Activated T-cell treated with anti-CD3 and anti-CD28 coated beads for 48 hours (primary cell): ENCODE results near the gene TLX3.
A peak's percentile ranks its signal among the peaks of the same experiment; 100 is the strongest.
"Not testable (repeated sequence)": the region's sequence is repeated elsewhere in the genome, so short reads cannot be mapped to it uniquely, and the experiment has no call there.

Experiments used
- DNase-seq: peaks from one replicate; pipeline ENCODE4 v3.0.0-alpha.2; 2020; ENCODE audit warnings: low read depth

The TLX3 gene

GRCh38 chr5:171323806-171324632 lies 15.0 kb downstream of the TLX3 start:
- DNase-seq, result no peak

- no peak for DNase-seq
Measured at GRCh38 chr5:171330021-171330420, 21.0 kb downstream of the TLX3 start.

GRCh38 chr5:171335616-171336015 lies 26.6 kb downstream of the TLX3 start:
- DNase-seq, result no peak

GRCh38 chr5:171336521-171337209 lies 27.6 kb downstream of the TLX3 start:
- DNase-seq, result no peak

- no peak for DNase-seq
Measured at GRCh38 chr5:171337210-171337569, 28.1 kb downstream of the TLX3 start.

- DNase-seq, result no peak
Measured at GRCh38 chr5:171340042-171340441, 31.0 kb downstream of the TLX3 start.

- DNase-seq, result no peak
Measured at GRCh38 chr5:171340491-171340890, 31.4 kb downstream of the TLX3 start.

GRCh38 chr5:171342362-171343111 lies 33.5 kb downstream of the TLX3 start:
- DNase-seq, result peak; percentile 5

GRCh38 chr5:171344936-171345608 lies 36.0 kb downstream of the TLX3 start:
- DNase-seq, result no peak

- no peak for DNase-seq
Measured at GRCh38 chr5:171351536-171352073, 42.6 kb downstream of the TLX3 start.

- peak; percentile 17 for DNase-seq
Measured at GRCh38 chr5:171355302-171355724, 46.3 kb downstream of the TLX3 start.

GRCh38 chr5:171357843-171358242 lies 48.8 kb downstream of the TLX3 start:
- DNase-seq, result no peak

- DNase-seq, result not testable (repeated sequence)
Measured at GRCh38 chr5:171361151-171361550, 52.1 kb downstream of the TLX3 start.
